Measurements from ENCODE around the gene LCE5A. TPM values are rescaled to one million over a fixed set of nuclear protein-coding genes. Genes with fewer than 3 reads are reported as not detected.
A peak's percentile ranks its signal among the peaks of the same experiment; 100 is the strongest.

The LCE5A gene
- total RNA-seq, 1 experiment from 2014 or later, result not detected

GRCh38 chr1:152539901-152540300 lies 29.3 kb downstream of the LCE5A start:
- no peak for DNase-seq (ENCODE audit: low read depth, low spot score)
- Histone ChIP-seq H3K27ac (ENCODE audit: low read depth, low read length) (no peak overlapping the region), H3K4me3 (replicated peaks in 1 of 2; ENCODE audit: low read depth in 1 of 2, low read length in 2 of 2) (no peak overlapping the region), H3K79me2 (ENCODE audit: insufficient read depth, low read length) (no peaks in the 10 kb centered on the region), H3K36me3 (ENCODE audit: control insufficient read depth in 1 of 2, insufficient read depth in 2 of 2, low read length in 2 of 2) (no peaks in the 10 kb centered on the region), H3K9ac (ENCODE audit: low read length) (no peak overlapping the region), H3K9me3 (ENCODE audit: control insufficient read depth in 1 of 2, insufficient read depth in 1 of 2, low read depth in 1 of 2, low read length in 2 of 2) (no peaks in the 10 kb centered on the region), H3K4me2 (ENCODE audit: low read length) (no peak overlapping the region), H2AFZ (ENCODE audit: low read depth, low read length, poor library complexity, severe bottlenecking) (no peak overlapping the region), H3K9me2 (ENCODE audit: insufficient read depth) (no peaks in the 10 kb centered on the region), H3K27me3 (ENCODE audit: insufficient read depth, low read length) (no peaks in the 10 kb centered on the region), H3K4me1 (ENCODE audit: control insufficient read depth in 1 of 2, insufficient read depth in 2 of 2, low read length in 2 of 2) (no peaks in the 10 kb centered on the region), H4K20me1 (ENCODE audit: insufficient read depth) (no peaks in the 10 kb centered on the region)
- TF ChIP-seq ZNF274 (IDR thresholded peaks at IDR 0.05; ENCODE audit: low read depth, low read length) (no peak), EZH2phosphoT487 (IDR thresholded peaks at IDR 0.05; ENCODE audit: borderline replicate concordance) (no peak), CBX3 (IDR thresholded peaks at IDR 0.05; ENCODE audit: low read depth) (no peak), MAX (IDR thresholded peaks at IDR 0.05) (no peak), CEBPB (IDR thresholded peaks at IDR 0.05; ENCODE audit: low read depth) (no peak), POLR2A (IDR thresholded peaks at IDR 0.05; ENCODE audit: borderline replicate concordance, extremely low read depth, insufficient read depth, insufficient read length) (no peak), POLR2AphosphoS5 (IDR thresholded peaks at IDR 0.05; ENCODE audit: low read depth, low read length) (no peak), TCF7L2 (IDR thresholded peaks at IDR 0.05; ENCODE audit: borderline replicate concordance, extremely low read depth, insufficient read depth, insufficient read length) (no peak), SIN3A (IDR thresholded peaks at IDR 0.05; ENCODE audit: low read depth) (no peak)
- no TSS peak for BruUV-seq (replicated peaks)
- POLR2A ChIA-PET, result no interaction called here
- RAD21 ChIA-PET (ENCODE audit: low non-redundant PET in 1 of 2, low total read pairs in 2 of 2, uncharacterized antibody in 2 of 2, unreplicated experiment in 2 of 2), result no interaction called here
- CTCF ChIA-PET, result interaction anchor here (1.2 kb wide), 1 partner anchor 82 kb away, joined by 3 read pairs; no protein-coding TSS in a partner anchor
- no peak for ATAC-seq
- intact Hi-C loops (cut with micrococcal nuclease), result no loop called here

- DNase-seq (ENCODE audit: low read depth, low spot score), result peak; percentile 28
- no peak overlapping the region for H3K4me2 ChIP-seq (ENCODE audit: low read length)
- no peaks in the 10 kb centered on the region for H3K9me3 ChIP-seq (ENCODE audit: control insufficient read depth in 1 of 2, insufficient read depth in 1 of 2, low read depth in 1 of 2, low read length in 2 of 2)
- H2AFZ ChIP-seq (ENCODE audit: low read depth, low read length, poor library complexity, severe bottlenecking), result no peak overlapping the region
- H3K79me2 ChIP-seq (ENCODE audit: insufficient read depth, low read length), result no peaks in the 10 kb centered on the region
- H4K20me1 ChIP-seq (ENCODE audit: insufficient read depth), result no peaks in the 10 kb centered on the region
- H3K27ac ChIP-seq (ENCODE audit: low read depth, low read length), result no peak overlapping the region
- no peak overlapping the region for H3K9ac ChIP-seq (ENCODE audit: low read length)
- intact Hi-C loops (cut with micrococcal nuclease), result no loop called here
- ATAC-seq, result peak; percentile 94
- H3K36me3 ChIP-seq (ENCODE audit: control insufficient read depth in 1 of 2, insufficient read depth in 2 of 2, low read length in 2 of 2), result no peaks in the 10 kb centered on the region
- ChIA-PET RAD21 (ENCODE audit: low non-redundant PET in 1 of 2, low total read pairs in 2 of 2, uncharacterized antibody in 2 of 2, unreplicated experiment in 2 of 2) (no interaction called here), POLR2A (no interaction called here), CTCF (interaction anchor here (1.6 kb wide), 1 partner anchor 63 kb away, joined by 3 read pairs; no protein-coding TSS in a partner anchor)
- no peaks in the 10 kb centered on the region for H3K27me3 ChIP-seq (ENCODE audit: insufficient read depth, low read length)
- no peak overlapping the region for H3K4me3 ChIP-seq (replicated peaks in 1 of 2; ENCODE audit: low read depth in 1 of 2, low read length in 2 of 2)
- TF ChIP-seq CEBPB (IDR thresholded peaks at IDR 0.05; ENCODE audit: low read depth) (no peak), TCF7L2 (IDR thresholded peaks at IDR 0.05; ENCODE audit: borderline replicate concordance, extremely low read depth, insufficient read depth, insufficient read length) (peak; percentile 94), CTCF (IDR thresholded peaks at IDR 0.05 in 2 of 3, conservative IDR thresholded peaks at IDR 0.05 in 1 of 3; ENCODE audit: borderline replicate concordance in 1 of 3, insufficient read depth in 1 of 3, low read depth in 2 of 3, low read length in 2 of 3) (peak in 2 of 3 experiments; percentile 68 to 77; a peak in 4 of 6 replicates), SIN3A (IDR thresholded peaks at IDR 0.05; ENCODE audit: low read depth) (no peak), EZH2 (IDR thresholded peaks at IDR 0.05) (no peak), SRF (IDR thresholded peaks at IDR 0.05; ENCODE audit: low read depth) (no peak), ZNF274 (IDR thresholded peaks at IDR 0.05; ENCODE audit: low read depth, low read length) (no peak), YY1 (IDR thresholded peaks at IDR 0.05; ENCODE audit: extremely low read depth, insufficient replicate concordance, low read depth, low read length) (no peak), CBX3 (IDR thresholded peaks at IDR 0.05; ENCODE audit: low read depth) (no peak), POLR2A (IDR thresholded peaks at IDR 0.05; ENCODE audit: borderline replicate concordance, extremely low read depth, insufficient read depth, insufficient read length) (no peak), EZH2phosphoT487 (IDR thresholded peaks at IDR 0.05; ENCODE audit: borderline replicate concordance) (no peak)
- H3K4me1 ChIP-seq (ENCODE audit: control insufficient read depth in 1 of 2, insufficient read depth in 2 of 2, low read length in 2 of 2), result no peaks in the 10 kb centered on the region
- no TSS peak for BruUV-seq (replicated peaks)
- H3K9me2 ChIP-seq (ENCODE audit: insufficient read depth), result no peaks in the 10 kb centered on the region
These were observed 33.2 kb downstream of the LCE5A start for GRCh38 chr1:152543820-152544219.
